B cell (primary cell): Measurements from ENCODE around the gene LRBA. TPM values are rescaled to one million over a fixed set of nuclear protein-coding genes. Genes with fewer than 3 reads are reported as not detected.
"Not testable (repeated sequence)": the region's sequence is repeated elsewhere in the genome, so short reads cannot be mapped to it uniquely, and the experiment has no call there.

Experiments used
- ATAC-seq: fragments of 200-7000 bp; cut with Tn5 transposase; one replicate; pipeline ENCODE4 v1.10.0; 2021; ENCODE audit warnings: low read depth, mild to moderate bottlenecking, moderate number of reproducible peaks, moderate library complexity
- CTCF ChIA-PET: fragments of 350-600 bp; sonication (Branson Sonifier 250); formaldehyde crosslinking; loops from one replicate; lab custom pipeline; 2021; ENCODE audit warnings: antibody characterized with exemption, inconsistent platforms; lab: Charles Lee
- POLR2A ChIA-PET: fragments of 350-600 bp; sonication (Branson Sonifier 250); formaldehyde crosslinking; loops from one replicate; lab custom pipeline; 2021; ENCODE audit warnings: antibody characterized with exemption; lab: Charles Lee
- DNase-seq: peaks from one replicate; pipeline ENCODE4 v3.0.0; 2013
- H2AFZ ChIP-seq: 2 replicates; pipeline ENCODE4 v1.6.1; 2012; ENCODE audit warnings: mild to moderate bottlenecking, low read depth, low read length; ENCODE audit not compliant: insufficient read depth, poor library complexity, severe bottlenecking
- H3K27ac ChIP-seq, 2 donors: 1 replicate in 1 of 2; 2 replicates in 1 of 2; pipeline ENCODE4 v1.5.1; 2012 to 2013; ENCODE audit warnings: low read length in 2 of 2, mild to moderate bottlenecking in 2 of 2, moderate library complexity in 1 of 2
- H3K27me3 ChIP-seq, 4 experiments: fragments of 200-600 bp in 1 of 4; sonication (generic) in 1 of 4; replicated peaks in 1 of 4; 1 replicate in 2 of 4; 2 replicates in 2 of 4; pipeline versions ENCODE4 v1.6.1 to v1.7.0; 2013 to 2016; ENCODE audit warnings: low read length in 3 of 4, mild to moderate bottlenecking in 2 of 4, mixed read lengths in 1 of 4, moderate library complexity in 1 of 4; ENCODE audit not compliant: insufficient read depth in 4 of 4, control insufficient read depth in 3 of 4; ENCODE audit errors: control extremely low read depth in 1 of 4
- H3K36me3 ChIP-seq, 2 experiments: replicated peaks in 1 of 2; 1 replicate in 1 of 2; 2 replicates in 1 of 2; pipeline versions ENCODE4 v1.6.1 to v1.7.1; 2013; ENCODE audit warnings: low read length in 1 of 2; ENCODE audit not compliant: insufficient read depth in 2 of 2, control insufficient read depth in 1 of 2; ENCODE audit errors: control extremely low read depth in 1 of 2, extremely low read depth in 1 of 2
- H3K4me1 ChIP-seq, 2 donors: fragments of 200-600 bp in 1 of 2; sonication (generic) in 1 of 2; 1 replicate in 1 of 2; 2 replicates in 1 of 2; pipeline versions ENCODE4 v1.5.1 to v1.6.1; 2013 to 2017; ENCODE audit warnings: low read length in 2 of 2; ENCODE audit not compliant: control insufficient read depth in 2 of 2, insufficient read depth in 2 of 2
- H3K4me2 ChIP-seq: replicated peaks from 2 replicates; pipeline ENCODE3; 2012; ENCODE audit warnings: mild to moderate bottlenecking, low read depth, low read length; ENCODE audit not compliant: poor library complexity, severe bottlenecking
- H3K4me3 ChIP-seq, 5 experiments: fragments of 200-600 bp in 1 of 5; sonication (generic) in 1 of 5; 1 replicate in 3 of 5; 2 replicates in 2 of 5; pipeline versions ENCODE4 v1.5.1 to v1.7.0; 2011 to 2016; ENCODE audit warnings: low read length in 4 of 5, mild to moderate bottlenecking in 4 of 5, low read depth in 2 of 5, control low read depth in 1 of 5, moderate library complexity in 1 of 5; ENCODE audit not compliant: insufficient read depth in 1 of 5; ENCODE audit errors: control extremely low read depth in 1 of 5, extremely low read depth in 1 of 5
- H3K79me2 ChIP-seq: fragments of 200-600 bp; sonication (generic); one replicate; pipeline ENCODE4 v1.6.0; 2016; ENCODE audit warnings: low read length; ENCODE audit not compliant: control insufficient read depth, insufficient read depth
- H3K9ac ChIP-seq: fragments of 200-600 bp; sonication (generic); 2 replicates; pipeline ENCODE4 v1.6.1; 2017; ENCODE audit warnings: mild to moderate bottlenecking, low read length, moderate library complexity
- H3K9me3 ChIP-seq, 3 donors: one replicate each; pipeline versions ENCODE4 v1.6.1 to v1.7.1; 2013; ENCODE audit warnings: low read length in 2 of 3; ENCODE audit not compliant: control insufficient read depth in 2 of 3, insufficient read depth in 1 of 3; ENCODE audit errors: control extremely low read depth in 1 of 3
- H4K20me1 ChIP-seq: 2 replicates; pipeline ENCODE4 v1.6.0; 2012; ENCODE audit warnings: mild to moderate bottlenecking, low read length; ENCODE audit not compliant: insufficient read depth, control insufficient read depth, poor library complexity, severe bottlenecking
- H3K27ac Mint-ChIP-seq: one replicate; pipeline ENCODE4 v1.8.0; 2021; ENCODE audit warnings: mixed read lengths
- H3K27me3 Mint-ChIP-seq: one replicate; pipeline ENCODE4 v1.8.0; 2021; ENCODE audit warnings: mixed read lengths
- H3K4me1 Mint-ChIP-seq: one replicate; pipeline ENCODE4 v1.8.0; 2021; ENCODE audit warnings: mixed read lengths
- H3K4me3 Mint-ChIP-seq: one replicate; pipeline ENCODE4 v1.8.0; 2021; ENCODE audit warnings: mixed read lengths
- H3K9me3 Mint-ChIP-seq: one replicate; pipeline ENCODE4 v1.8.0; 2022; ENCODE audit warnings: mixed read lengths; ENCODE audit not compliant: insufficient read depth
- EZH2 ChIP-seq: IDR thresholded peaks from 2 replicates; pipeline ENCODE4 v1.6.1; 2012; ENCODE audit warnings: borderline replicate concordance, low read depth, mild to moderate bottlenecking, moderate library complexity, low read length; ENCODE audit not compliant: insufficient read depth, poor library complexity, severe bottlenecking
- WGBS: methylation state at CpG from one replicate; pipeline ENCODE4 v1.1.5; 2013; ENCODE audit warnings: missing lambda C conversion rate; ENCODE audit not compliant: insufficient coverage; 5-methylcytosine and 5-hydroxymethylcytosine counted together
- intact Hi-C: fragments of 100-400 bp; cut with micrococcal nuclease; formaldehyde crosslinking; loops from one replicate; pipeline ENCODE4 v1.10.0; 2022
- polyA plus RNA-seq: library from polyadenylated mRNA; depleted of rRNA; stranded (reverse); fragments of >200 nt; gene quantifications from 2 replicates; pipeline ENCODE4 v1.2.3, GENCODE V29; 2012
- total RNA-seq, 2 donors: library from RNA; stranded (reverse); fragments of 120-200 nt in 1 of 2; gene quantifications; 1 replicate in 1 of 2; 2 replicates in 1 of 2; pipeline versions ENCODE4 v1.2.3 to v1.2.4, GENCODE V29; 2013 to 2022
- TF ChIP-seq, protein P1 (sequence below): fragments of 200-600 bp; IDR thresholded peaks from one replicate; pipeline ENCODE4 v1.8.0; 2022; ENCODE audit warnings: antibody characterized with exemption, mild to moderate bottlenecking

LRBA gene
- total and polyA plus RNA-seq, 2 donors (not counting 1 experiment from before 2014, with no cell fraction given), result 17.5 to 86.7 TPM

DNA sequence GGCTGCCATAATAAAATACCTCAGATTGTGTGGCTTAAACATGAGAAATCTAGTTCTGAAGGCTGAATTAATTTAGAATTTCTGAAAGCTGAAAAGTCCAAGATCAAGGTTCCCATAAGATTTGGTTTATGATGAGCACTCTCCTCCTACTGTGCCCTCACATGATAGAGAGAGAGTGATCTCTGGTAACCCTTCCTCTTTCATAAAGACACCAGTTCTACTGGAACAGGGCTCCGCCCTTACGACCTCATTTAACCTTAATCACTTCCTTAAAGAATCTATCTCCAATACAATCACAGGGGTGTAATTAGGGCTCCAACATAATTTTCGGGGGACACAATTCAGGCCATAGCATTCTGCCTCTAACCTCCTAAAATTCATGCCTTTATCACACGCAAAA, 627.1 kb downstream of the LRBA start:
- CTCF ChIA-PET, result no interaction called here
- no peaks in the 10 kb centered on the region for H3K79me2 ChIP-seq
- DNase-seq, result no peak
- H3K27me3 Mint-ChIP-seq, result no peaks in the 10 kb centered on the region
- no peak overlapping the region for H3K27ac ChIP-seq
- H3K4me1 Mint-ChIP-seq, result peaks cover 4% of the 10 kb centered on the region
- no peak overlapping the region for H3K4me2 ChIP-seq
- H3K27me3 ChIP-seq, result no peaks in the 10 kb centered on the region
- no peaks in the 10 kb centered on the region for H3K36me3 ChIP-seq
- no peaks in the 10 kb centered on the region for H3K4me1 ChIP-seq
- peaks cover 0 to 1% (median 0%) of the 10 kb centered on the region in 3 donors for H3K9me3 ChIP-seq
- H3K27ac Mint-ChIP-seq, result no peak overlapping the region
- H3K4me3 Mint-ChIP-seq, result no peak overlapping the region
- TF ChIP-seq EZH2, result no peak
- TF ChIP-seq, protein P1, sequence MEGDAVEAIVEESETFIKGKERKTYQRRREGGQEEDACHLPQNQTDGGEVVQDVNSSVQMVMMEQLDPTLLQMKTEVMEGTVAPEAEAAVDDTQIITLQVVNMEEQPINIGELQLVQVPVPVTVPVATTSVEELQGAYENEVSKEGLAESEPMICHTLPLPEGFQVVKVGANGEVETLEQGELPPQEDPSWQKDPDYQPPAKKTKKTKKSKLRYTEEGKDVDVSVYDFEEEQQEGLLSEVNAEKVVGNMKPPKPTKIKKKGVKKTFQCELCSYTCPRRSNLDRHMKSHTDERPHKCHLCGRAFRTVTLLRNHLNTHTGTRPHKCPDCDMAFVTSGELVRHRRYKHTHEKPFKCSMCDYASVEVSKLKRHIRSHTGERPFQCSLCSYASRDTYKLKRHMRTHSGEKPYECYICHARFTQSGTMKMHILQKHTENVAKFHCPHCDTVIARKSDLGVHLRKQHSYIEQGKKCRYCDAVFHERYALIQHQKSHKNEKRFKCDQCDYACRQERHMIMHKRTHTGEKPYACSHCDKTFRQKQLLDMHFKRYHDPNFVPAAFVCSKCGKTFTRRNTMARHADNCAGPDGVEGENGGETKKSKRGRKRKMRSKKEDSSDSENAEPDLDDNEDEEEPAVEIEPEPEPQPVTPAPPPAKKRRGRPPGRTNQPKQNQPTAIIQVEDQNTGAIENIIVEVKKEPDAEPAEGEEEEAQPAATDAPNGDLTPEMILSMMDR, result no peak
- no peak overlapping the region for H3K4me3 ChIP-seq
- ATAC-seq, result no peak
- H3K9ac ChIP-seq, result no peak overlapping the region
- no peaks in the 10 kb centered on the region for H4K20me1 ChIP-seq
- no peaks in the 10 kb centered on the region for H3K9me3 Mint-ChIP-seq
- intact Hi-C loops, result no loop called here
- POLR2A ChIA-PET, result no interaction called here
- H2AFZ ChIP-seq, result no peak overlapping the region
- WGBS, result 100% methylated on average over 4 of the region's 4 CpGs

DNA sequence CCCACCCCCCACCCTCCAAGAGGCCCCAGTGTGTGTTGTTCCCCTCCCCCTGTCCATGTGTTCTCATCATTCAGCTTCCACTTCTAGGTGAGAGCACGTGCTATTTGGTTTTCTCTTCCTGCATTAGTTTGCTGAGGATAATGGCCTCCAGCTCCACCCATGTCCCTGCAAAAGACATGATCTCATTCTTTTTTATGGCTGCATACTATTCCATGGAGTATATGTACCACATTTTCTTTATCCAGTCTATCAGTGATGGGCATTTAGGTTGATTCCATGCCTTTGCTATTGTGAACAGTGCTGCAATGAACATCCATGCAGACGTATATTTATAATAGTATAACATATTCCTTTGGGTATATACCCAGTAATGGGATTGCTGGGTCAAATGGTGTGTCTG, 628.7 kb downstream of the LRBA start:
- H3K36me3 ChIP-seq, H3K9me3 Mint-ChIP-seq, intact Hi-C loops, H3K27me3 ChIP-seq, H2AFZ ChIP-seq, H3K4me2 ChIP-seq, CTCF ChIA-PET, H4K20me1 ChIP-seq, POLR2A ChIA-PET, H3K4me3 ChIP-seq, H3K9me3 ChIP-seq, DNase-seq, H3K27ac ChIP-seq, H3K27ac Mint-ChIP-seq, H3K4me1 ChIP-seq, ATAC-seq, H3K9ac ChIP-seq, H3K27me3 Mint-ChIP-seq, H3K4me1 Mint-ChIP-seq, H3K79me2 ChIP-seq, H3K4me3 Mint-ChIP-seq: not testable (repeated sequence)
- WGBS, result no CpG with 5 or more reads among the region's 2 CpGs
